Posterior cingulate gyrus (tissue), 11 donors: ENCODE measurements around the gene KCNK18.

Experiments used
- DNase-seq, 10 donors: peaks; one replicate each; pipeline versions ENCODE4 v3.0.0 to v3.0.0-alpha.2; 2020 to 2021; ENCODE audit warnings: mixed read lengths in 3 of 10
- intact Hi-C: fragments of 100-400 bp; cut with DNase I; formaldehyde crosslinking; loops from one replicate; pipeline ENCODE4 v1.15.1; 2023

The KCNK18 gene

DNA sequence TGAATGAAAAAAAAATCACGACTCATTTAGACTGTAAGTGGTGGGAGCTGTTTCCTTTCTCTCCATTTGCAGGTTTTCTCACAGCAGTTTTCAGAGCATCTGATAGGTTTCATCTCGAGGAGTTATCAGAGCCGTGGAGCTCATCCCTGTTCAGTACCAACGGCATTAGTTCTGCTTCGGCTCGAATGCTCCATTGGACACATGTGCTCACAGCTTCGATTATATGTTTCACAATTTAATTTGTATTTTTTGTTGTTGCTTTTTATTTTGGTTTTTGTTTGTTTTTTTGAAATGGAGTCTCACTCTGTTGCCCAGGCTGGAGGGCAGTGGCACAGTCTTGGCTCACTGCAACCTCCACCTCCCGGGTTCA is 45.2 kb downstream of the KCNK18 start:
- intact Hi-C loops = no loop called here
- no peak for DNase-seq

DNA sequence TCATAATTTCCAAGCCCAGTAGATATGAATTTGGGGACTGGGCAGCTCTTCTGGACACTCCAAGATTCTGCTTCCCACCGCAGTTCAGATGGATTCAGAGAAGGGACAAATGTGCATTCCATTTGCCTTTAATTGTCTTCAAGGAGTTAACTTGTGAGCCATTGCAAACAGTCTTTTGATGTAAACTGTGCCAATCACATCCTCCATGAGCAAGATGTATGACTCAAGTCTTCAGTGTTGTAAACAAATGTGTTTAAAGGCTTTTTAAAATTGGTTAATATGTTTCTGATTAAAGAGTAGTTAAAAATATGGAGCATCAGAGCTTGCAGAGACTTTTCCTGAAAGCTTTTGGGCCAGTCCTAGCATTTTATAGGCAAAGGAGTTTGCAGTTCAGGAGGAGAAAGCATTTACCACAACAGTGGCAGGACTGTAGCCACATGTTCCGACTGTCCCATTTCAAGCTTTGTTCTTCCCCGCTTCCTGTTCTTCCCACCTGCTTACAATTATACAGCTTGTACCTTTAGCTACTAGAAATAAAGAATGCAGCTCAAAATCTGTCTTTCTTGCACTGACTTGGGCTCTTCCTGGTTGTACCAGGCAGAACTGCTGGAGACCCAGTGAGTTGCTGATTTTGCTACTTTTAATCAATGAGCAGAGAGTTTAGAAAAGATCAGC is 49.8 kb downstream of the KCNK18 start:
- intact Hi-C loops = no loop called here
- no peak for DNase-seq

DNA sequence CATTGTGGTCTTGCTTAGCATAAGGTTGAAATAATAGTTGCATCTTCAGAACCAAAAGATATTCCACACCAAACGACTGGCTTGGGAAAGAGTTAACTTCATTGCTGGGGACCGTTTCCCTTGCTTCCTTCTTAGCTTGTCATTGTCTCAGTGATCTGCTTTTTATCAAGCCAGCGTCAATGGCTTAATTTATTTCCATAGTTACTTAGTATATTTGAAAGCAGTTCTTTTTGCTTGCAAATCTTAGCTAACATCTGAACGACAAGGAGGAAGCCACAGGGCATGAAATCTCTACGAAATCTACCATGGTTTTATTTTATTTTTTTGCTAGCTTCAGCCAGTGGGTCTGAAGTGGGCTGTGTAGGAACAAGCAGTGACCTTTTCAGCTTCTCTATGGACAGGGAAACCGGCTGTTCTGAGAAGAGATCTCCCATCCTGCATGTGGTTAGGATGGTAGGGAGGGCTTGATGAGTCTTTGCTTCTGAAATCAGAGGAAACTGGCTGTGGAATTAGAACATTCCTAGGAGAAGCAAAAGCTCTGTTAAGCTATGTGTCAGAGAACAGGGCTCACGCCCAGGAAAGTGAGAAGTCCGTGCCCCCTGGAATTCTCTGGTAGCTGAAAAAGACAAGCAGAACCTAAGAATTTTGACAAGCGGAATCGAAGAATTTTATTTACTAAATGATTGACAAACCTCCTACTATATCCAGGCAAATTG is 51.6 kb downstream of the KCNK18 start:
- intact Hi-C loops = no loop called here
- DNase-seq = no peak

DNA sequence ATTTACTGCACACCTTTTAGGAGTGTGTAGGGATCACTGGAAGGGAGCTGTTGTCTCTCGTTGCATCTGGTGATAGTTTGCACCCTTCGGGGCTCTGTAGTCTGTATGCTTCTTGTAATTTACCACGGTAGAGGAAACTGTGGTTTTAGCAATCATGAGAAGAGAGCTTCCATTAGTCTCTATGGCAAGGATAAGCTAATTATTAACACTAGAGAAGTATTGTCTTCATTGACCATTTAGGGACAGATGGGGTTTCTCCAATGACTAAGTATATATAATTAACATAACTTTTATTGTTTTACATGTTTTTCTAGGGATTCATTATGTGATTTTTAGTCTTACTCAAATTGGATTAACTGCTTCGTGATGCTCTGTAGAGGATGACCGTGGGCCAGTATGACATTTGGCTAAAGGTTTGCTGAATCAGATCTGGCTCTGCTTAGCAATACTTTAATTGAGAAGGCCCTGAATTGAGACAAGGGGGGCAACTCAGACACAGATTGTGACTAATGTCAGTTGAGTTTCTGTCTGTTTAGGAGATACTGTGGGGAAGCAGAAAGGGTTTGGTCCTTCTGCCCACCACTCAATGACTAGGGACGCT is 52.3 kb downstream of the KCNK18 start:
- intact Hi-C loops = no loop called here
- DNase-seq = no peak

DNA sequence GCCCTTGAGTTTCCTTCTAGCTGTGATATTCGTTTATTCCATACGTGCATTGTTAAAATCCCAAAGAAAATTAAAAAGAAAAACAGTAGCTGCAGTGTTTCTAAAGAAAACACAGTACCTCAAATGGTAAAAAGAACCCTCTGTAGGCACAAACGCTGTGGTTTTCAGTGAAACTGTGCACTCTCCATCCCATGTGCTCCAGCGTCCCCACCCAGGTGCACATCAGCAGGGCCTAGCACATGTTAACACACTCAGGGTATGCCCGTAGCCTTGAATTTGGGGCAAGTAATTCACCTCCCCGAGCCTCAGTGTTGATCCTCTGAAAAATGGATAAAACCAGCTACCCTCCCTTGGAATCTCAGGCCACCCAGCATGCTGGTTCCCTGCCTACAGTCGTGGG is 53.1 kb downstream of the KCNK18 start:
- intact Hi-C loops = no loop called here

DNA sequence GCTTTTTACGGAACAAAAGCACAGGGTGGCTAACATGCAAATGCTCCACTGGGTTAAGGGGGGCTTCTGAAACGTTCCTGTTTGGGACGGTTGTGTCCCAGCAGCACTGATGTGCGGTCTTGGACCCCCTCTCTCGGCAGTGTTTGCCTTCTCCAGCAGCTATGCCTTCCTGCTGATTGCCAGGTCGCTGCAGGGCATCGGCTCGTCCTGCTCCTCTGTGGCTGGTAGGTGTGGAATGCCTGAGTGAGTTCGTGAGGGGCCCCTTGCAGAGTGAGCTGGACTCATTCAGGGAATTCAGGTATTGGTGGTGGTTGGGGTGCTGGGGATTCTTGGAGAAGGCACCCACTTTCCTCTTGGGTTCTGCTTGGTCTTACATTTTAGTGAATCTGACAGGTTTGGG is 56.6 kb downstream of the KCNK18 start:
- DNase-seq = no peak
- intact Hi-C loops = no loop called here

More for the DNA sequence above, 53.1 kb downstream of the KCNK18 start:
- DNase-seq = no peak

DNA sequence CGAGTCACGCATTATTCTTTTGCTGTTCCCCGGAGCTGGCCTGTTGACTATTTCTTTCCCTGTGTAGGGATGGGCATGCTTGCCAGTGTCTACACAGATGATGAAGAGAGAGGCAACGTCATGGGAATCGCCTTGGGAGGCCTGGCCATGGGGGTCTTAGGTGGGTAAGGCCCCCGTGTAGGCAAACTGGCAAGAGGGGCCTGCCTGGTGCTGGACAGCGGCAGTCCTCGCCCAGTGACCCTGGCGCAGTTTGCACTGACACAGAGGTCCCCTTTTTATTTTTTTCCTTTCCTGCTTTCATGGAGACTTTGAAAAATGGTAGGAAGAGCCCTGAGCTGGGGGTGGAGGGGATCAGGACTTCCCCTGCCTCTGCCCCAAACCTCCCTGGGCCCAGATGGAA is 57.0 kb downstream of the KCNK18 start:
- no peak for DNase-seq
- intact Hi-C loops = no loop called here

DNA sequence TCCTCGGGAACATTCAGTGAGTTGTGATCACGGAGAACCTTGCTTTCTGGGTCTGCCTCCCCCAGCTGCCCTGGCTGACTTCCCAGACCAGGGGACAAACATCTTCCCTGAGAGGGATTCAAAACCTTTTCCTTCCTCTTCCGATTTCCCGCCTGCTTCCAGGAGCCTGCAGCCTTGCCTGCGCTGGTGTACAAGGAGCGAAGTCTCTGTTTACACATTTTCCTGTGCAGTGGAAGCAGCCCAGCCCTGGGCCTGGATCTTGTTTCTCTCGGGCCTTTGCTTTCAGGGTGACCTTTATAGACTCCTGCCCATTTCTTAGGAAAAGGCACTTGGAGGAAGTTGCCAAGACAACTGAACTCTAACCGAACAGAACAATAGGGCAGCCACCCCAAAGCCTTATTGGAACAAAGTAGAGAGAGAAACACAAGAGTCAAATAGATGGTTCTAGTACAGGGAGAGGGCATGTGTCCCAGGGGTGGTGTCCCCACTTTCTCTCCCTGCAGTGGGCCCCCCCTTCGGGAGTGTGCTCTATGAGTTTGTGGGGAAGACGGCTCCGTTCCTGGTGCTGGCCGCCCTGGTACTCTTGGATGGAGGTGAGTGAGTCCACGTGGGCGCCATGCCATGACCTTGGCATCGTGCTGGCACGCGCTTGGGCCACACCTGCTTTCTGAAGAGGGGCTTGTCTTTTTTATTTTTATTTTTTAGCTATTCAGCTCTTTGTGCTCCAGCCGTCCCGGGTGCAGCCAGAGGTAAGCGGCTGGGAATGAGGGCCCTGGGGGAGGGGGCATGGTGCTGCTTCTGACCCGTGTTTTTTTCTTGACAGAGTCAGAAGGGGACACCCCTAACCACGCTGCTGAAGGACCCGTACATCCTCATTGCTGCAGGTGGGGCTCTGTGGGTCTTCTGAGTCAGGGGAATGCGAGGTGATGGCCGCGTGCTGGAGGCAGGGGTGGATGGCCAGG is 57.8 kb downstream of the KCNK18 start:
- no peak for DNase-seq
- intact Hi-C loops = no loop called here

DNA sequence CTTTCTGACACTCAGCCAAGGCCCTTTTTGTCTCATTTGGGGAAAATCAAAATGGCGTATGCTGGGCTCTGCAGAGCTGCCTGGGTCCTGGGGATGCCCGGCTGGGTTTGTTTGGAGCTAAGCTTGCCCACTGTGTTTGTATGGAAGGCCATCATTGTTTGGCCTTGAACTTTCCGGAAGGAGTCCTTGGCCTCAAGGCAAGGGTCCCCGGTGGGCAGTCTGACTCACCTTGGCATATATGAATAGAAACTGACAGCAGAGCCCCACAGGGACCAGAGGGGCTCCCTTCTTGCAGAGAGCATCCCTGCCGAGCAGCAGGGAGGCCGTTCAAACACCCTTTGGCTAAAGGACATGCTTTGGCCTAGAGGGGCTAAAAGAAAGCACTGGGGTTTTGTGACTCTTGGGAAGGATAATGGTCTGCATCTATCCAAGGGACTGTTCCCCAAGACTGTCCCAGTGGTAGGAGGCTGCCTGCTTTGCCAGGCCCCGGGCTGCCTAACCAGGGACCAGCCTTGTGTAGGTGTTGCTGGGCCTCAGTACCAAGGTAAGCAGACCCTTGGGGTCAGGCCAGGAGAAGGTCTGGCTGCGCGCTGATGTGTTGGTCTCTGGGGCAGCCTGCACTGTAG is 58.7 kb downstream of the KCNK18 start:
- no peak for DNase-seq
- intact Hi-C loops = no loop called here

DNA sequence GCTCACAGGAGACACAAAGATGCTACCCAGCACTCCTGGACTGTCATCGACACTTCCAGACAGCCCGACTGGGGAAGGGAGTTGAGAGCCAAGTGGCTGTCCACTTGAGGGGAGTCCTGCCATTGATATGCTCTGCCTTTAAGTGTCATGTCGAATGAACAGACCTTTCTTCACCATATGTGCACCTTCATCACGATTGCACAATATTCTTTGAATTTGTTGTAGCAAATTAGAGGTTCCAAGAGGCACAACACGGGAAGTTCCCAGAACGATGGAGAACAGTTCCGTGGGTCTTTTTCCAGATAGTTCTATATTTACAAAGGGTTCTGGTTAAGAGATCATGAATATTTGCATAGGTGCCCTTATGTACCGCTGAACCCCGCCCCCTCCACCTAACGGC is 59.6 kb downstream of the KCNK18 start:
- no peak for DNase-seq
- intact Hi-C loops = no loop called here

DNA sequence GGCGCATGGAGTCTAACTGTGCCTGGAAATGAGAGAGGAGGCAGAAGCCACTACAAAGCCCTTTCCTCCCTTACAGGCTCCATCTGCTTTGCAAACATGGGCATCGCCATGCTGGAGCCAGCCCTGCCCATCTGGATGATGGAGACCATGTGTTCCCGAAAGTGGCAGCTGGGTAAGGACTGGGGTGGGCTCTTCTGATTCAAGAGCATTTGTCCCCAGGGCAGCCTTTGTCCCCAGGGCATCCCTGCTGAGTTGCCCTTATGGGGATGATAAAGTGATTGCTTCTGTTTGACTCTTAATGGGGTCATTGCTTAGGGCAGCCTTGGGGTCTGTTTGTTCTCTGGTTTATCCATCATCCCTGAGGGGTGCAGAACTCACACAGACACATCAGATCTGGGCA is 60.4 kb downstream of the KCNK18 start:
- intact Hi-C loops = no loop called here
- no peak for DNase-seq

DNA sequence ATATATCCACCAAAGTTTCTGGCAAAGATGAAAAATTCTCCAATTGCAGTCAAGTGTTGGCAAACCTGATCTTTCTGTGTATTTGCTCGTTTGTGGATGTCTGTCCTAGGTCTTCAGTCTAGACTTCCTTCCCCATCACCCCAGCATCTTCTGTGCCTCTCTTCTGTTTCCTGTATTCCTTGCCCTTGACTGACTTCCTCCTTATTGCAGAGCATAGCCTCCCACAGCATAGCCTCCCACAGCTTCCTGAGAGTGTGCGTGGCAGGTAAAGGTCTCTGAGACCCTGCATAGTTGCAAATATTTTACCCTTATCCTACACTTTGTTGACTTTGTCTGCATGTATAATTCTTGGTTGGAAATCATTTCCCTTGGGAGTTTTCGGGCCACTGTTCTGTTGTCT is 62.0 kb downstream of the KCNK18 start:
- DNase-seq = no peak
- intact Hi-C loops = no loop called here
